ENCODE measurements around the gene UBE2N.

GRCh38 chr12:93434256-93434865 lies 7.4 kb downstream of the UBE2N start:
- TF ChIP-seq ZFX (IDR thresholded peaks at IDR 0.05) (no peak), CTCF (conservative IDR thresholded peaks at IDR 0.05) (no peak)

Data from C4-2B (cell line).